GM10266 (cell line): ENCODE measurements around the gene CDC37L1.

ENCODE experiments used
- DNase-seq: peaks from one replicate; pipeline ENCODE4 v3.0.0; 2012; ENCODE audit errors: extremely low spot score
- TF ChIP-seq, protein P1 (sequence below): IDR thresholded peaks from 2 replicates; pipeline ENCODE4 v1.5.1; 2012; ENCODE audit warnings: mild to moderate bottlenecking, low read depth; ENCODE audit not compliant: control insufficient read depth, insufficient read depth; ENCODE audit errors: missing control alignments

CDC37L1 gene

DNA sequence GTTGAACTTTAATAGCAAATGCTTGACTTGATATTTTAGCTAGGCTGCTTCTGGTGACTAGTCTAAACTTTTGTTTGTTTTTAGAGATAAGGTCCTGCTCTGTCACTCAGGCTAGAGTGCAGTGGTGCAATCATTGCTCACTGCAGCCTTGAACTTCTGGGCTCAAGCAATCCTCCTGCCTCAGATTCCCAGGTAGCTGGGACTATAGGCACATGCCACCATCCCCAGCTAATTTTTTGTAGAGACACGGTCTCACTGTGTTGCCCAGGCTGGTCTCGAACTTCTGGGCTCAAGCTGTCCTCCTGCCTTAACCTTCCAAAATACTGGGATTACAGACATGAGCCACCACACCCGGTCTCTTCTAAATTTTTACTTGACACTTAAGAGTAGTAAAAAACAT is 20.7 kb downstream of the CDC37L1 start:
- TF ChIP-seq, protein P1, sequence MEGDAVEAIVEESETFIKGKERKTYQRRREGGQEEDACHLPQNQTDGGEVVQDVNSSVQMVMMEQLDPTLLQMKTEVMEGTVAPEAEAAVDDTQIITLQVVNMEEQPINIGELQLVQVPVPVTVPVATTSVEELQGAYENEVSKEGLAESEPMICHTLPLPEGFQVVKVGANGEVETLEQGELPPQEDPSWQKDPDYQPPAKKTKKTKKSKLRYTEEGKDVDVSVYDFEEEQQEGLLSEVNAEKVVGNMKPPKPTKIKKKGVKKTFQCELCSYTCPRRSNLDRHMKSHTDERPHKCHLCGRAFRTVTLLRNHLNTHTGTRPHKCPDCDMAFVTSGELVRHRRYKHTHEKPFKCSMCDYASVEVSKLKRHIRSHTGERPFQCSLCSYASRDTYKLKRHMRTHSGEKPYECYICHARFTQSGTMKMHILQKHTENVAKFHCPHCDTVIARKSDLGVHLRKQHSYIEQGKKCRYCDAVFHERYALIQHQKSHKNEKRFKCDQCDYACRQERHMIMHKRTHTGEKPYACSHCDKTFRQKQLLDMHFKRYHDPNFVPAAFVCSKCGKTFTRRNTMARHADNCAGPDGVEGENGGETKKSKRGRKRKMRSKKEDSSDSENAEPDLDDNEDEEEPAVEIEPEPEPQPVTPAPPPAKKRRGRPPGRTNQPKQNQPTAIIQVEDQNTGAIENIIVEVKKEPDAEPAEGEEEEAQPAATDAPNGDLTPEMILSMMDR: no peak
- DNase-seq: no peak

DNA sequence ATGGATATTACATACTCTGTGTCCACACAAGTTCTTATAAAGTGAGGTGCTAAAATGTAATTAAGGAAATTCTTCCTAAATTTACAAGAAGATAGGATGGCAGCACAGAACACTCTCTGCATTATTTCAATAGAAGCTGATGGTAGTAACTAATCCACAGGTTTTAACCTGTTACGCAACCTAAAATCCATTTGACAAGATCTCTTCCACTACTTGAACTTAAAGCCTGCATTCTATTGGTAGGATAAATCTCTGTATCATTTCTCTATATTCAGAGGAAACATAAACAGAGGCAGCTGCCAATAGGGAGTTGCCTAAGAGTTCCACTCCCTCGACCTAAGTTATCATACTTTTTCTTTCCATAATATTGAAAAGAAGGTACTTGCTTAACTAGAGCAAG is 21.6 kb downstream of the CDC37L1 start:
- TF ChIP-seq, protein P1: no peak
- no peak for DNase-seq

- DNase-seq: no peak
- TF ChIP-seq, protein P1: no peak
Measured at GRCh38 chr9:4701526-4701925, 22.2 kb downstream of the CDC37L1 start.

DNA sequence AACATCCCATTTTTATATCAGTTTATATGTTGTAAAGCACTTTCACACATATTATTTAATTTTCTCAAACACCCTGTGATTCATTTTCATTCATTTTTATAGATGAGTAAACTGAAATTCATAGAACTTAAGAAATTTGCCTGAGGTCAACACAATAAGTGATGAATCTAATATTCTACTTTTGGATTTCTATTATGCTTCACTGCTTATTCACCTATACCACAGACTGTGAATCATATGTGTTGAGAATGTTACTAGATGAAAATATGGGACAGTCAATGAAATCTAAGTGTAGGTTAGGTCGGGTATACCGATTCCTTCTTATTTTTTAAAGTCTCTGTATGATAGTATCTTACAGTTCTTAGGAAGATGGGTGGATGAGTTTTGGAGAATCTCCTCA is 24.8 kb downstream of the CDC37L1 start:
- TF ChIP-seq, protein P1: no peak
- DNase-seq: no peak

DNA sequence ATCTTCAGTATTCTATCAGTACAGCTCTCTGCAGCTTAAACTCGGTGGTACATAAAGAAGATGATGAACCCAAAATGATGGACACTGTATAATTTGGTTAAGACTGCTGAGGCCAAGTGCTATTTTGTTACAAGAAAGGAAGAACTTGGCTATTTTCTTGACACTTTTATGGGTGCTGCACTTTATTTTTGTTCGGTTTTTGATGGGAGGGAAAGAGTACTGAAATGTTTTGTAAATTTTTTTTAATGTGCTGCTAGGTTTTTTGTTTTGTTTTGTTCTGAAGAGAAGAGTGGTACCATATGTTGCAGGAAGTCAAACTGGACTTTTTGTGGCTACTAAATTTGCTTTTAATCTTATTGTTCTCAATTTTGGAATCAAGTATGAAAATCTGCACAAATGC is 26.7 kb downstream of the CDC37L1 start:
- no peak for DNase-seq
- TF ChIP-seq, protein P1: no peak

DNA sequence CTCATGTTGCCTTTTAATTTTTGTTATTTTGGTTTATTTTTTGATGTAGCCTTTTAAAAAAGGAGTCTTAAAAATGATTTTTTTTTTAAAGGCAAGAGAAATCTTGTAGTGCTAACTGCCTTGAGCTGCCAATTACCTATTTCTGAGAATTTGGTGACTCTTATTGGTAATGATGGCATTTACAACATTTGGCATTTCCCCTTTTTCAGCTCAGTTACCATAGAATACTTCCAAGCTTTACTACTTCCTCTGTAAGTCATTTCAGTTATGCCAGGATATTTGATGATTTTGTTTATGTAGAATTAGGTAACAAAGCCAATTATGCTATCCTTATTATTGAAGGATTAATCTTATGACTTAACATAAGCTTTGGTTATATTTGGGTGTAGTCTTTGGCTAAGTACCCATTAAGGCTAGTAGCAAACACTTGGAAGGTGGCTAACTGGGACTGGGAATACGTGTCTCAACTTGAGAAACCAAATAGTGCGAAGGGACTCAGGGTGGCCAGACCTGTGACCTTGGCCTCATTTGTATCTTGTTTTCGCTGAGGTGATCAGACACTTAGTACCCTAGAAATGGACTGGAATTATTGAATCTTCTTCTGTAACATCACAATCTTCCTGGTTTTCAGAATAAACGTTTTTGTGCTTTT is 27.7 kb downstream of the CDC37L1 start:
- no peak for DNase-seq
- TF ChIP-seq, protein P1: no peak

DNA sequence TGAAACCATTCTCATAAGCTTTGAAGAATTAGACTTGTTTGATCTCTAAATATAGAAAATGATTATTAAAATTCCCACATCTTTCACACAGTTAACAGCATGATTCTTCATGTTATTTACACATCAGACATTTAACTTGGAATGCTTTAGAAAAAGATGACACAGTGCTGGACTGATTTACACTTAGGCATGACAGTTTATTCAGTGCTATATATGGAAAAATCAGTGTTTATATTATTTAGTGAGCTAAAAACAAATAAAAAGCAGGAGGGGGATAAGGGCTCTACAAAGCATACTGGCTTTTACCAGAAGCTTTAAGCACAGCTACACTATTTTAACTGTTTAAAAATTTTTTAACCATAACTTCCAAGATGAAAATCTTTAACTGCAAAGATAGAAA is 30.0 kb downstream of the CDC37L1 start:
- TF ChIP-seq, protein P1: no peak
- DNase-seq: no peak
